Esophagus squamous epithelium (tissue), 4 donors: Measurements from ENCODE around the gene LRP4.

Source experiments
- CTCF ChIP-seq, 6 experiments: fragments of 450-650 bp in 4 of 6; fragments of 200-600 bp in 2 of 6; sonication (generic) in 2 of 6; IDR thresholded peaks; one replicate each; pipeline ENCODE4 v1.5.1; 2016 to 2019; ENCODE audit warnings: antibody characterized with exemption in 6 of 6, mild to moderate bottlenecking in 4 of 6, moderate library complexity in 4 of 6
- POLR2A ChIP-seq, 4 donors: fragments of 450-650 bp; IDR thresholded peaks; one replicate each; pipeline ENCODE4 v1.6.1; 2017; ENCODE audit warnings: antibody characterized with exemption in 4 of 4, mild to moderate bottlenecking in 4 of 4, moderate library complexity in 3 of 4

- peak in 1 of 6 experiments; percentile 14 for TF ChIP-seq CTCF (IDR thresholded peaks at IDR 0.05)
- TF ChIP-seq POLR2A (IDR thresholded peaks at IDR 0.05), result peak in 2 of 4 donors; percentile 19 to 37
Measured at GRCh38 chr11:46916286-46917108, 1.9 kb downstream of the LRP4 start.
